ENCODE measurements around the gene EME2. TPM values are rescaled to one million over a fixed set of nuclear protein-coding genes. Genes with fewer than 3 reads are reported as not detected.

The EME2 gene
- total RNA-seq, 1 experiment from 2014 or later = 63.6 TPM

GRCh38 chr16:1781254-1781653 is 8.6 kb downstream of the EME2 start:
- no peak for TF ChIP-seq CTCF (conservative IDR thresholded peaks at IDR 0.05)
- Histone ChIP-seq H3K79me2 (ENCODE audit: insufficient read depth, low read length) (peaks cover 6% of the 10 kb centered on the region; the same call in 1 of the 2 replicates), H3K9ac (ENCODE audit: extremely low read depth, insufficient read length, low read length) (peak overlapping the region; percentile 61), H3K9me3 (ENCODE audit: control insufficient read depth, low read depth, low read length) (no peaks in the 10 kb centered on the region), H2BK15ac (ENCODE audit: low read depth, low read length) (no peak overlapping the region), H3K14ac (ENCODE audit: insufficient read depth, low read length) (no peak overlapping the region), H2AK5ac (ENCODE audit: insufficient read length, low read length) (no peak overlapping the region), H3K23ac (ENCODE audit: insufficient read length, low read depth, low read length) (no peak overlapping the region), H3K56ac (ENCODE audit: insufficient read length, low read depth, low read length) (no peak overlapping the region), H3K23me2 (ENCODE audit: insufficient read length, low read depth, low read length, poor library complexity, severe bottlenecking) (peaks cover 5% of the 10 kb centered on the region), H3K79me1 (ENCODE audit: insufficient read depth, low read depth, low read length, poor library complexity, severe bottlenecking) (peaks cover 5% of the 10 kb centered on the region), H2BK12ac (ENCODE audit: insufficient read length, low read depth, low read length) (no peak overlapping the region), H3K27ac (ENCODE audit: insufficient read length, low read depth, low read length) (no peak overlapping the region), H2BK120ac (ENCODE audit: low read depth, low read length, poor library complexity, severe bottlenecking) (no peak overlapping the region), H3K4me2 (ENCODE audit: insufficient read depth, insufficient read length, low read length) (peak overlapping the region; percentile 70), H3K4ac (ENCODE audit: low read depth, low read length) (no peak overlapping the region), H4K5ac (ENCODE audit: insufficient read length, low read depth, low read length) (no peak overlapping the region), H2AFZ (ENCODE audit: low read length) (no peak overlapping the region), H4K8ac (replicated peaks; ENCODE audit: insufficient read length, low read depth, low read length) (no peak overlapping the region), H4K20me1 (ENCODE audit: control insufficient read depth, insufficient read depth, insufficient read length) (no peaks in the 10 kb centered on the region), H3K27me3 (ENCODE audit: insufficient read depth, low read length) (no peaks in the 10 kb centered on the region), H2BK5ac (ENCODE audit: insufficient read length, low read length) (no peak overlapping the region), H3K18ac (ENCODE audit: insufficient read length, low read depth, low read length) (no peak overlapping the region), H3K4me1 (ENCODE audit: insufficient read depth, low read length) (no peaks in the 10 kb centered on the region; the same call in 1 of the 2 replicates), H2BK20ac (ENCODE audit: low read depth, low read length, poor library complexity, severe bottlenecking) (no peak overlapping the region), H4K91ac (ENCODE audit: insufficient read length, low read depth, low read length) (no peak overlapping the region), H3T11ph (ENCODE audit: low read length) (no peak overlapping the region)
- peak overlapping the region; percentile 91 to 94 for H3K4me3 Mint-ChIP-seq
- peaks cover 7 to 14% of the 10 kb centered on the region in 2 experiments for H3K4me1 Mint-ChIP-seq
- H3K27ac Mint-ChIP-seq = peak overlapping the region; percentile 44 to 95 (median 72); a peak in 4 of 7 replicates
- H3K9me3 Mint-ChIP-seq = no peaks in the 10 kb centered on the region
- no CpG with 5 or more reads among the region's 20 CpGs for WGBS (ENCODE audit: extremely low coverage, insufficient read length, low lambda C conversion rate)
- peaks cover 2% of the 10 kb centered on the region; the same call in 1 of the 2 replicates for H3K27me3 Mint-ChIP-seq (ENCODE audit: low read depth)
- no peak for DNase-seq
- H3K36me3 Mint-ChIP-seq (ENCODE audit: insufficient read depth in 1 of 3, low read depth in 3 of 3) = peaks cover 2 to 38% (median 13%) of the 10 kb centered on the region in 3 experiments; a peak in 5 of 7 replicates

Data from H9 (cell line).